MCF 10A (cell line): Measurements from ENCODE around the gene KAZN. TPM values are rescaled to one million over a fixed set of nuclear protein-coding genes. Genes with fewer than 3 reads are reported as not detected.

ENCODE experiments used
- BruUV-seq: library from RNA; stranded (reverse); fragments of 400-500 nt; replicated peaks from 2 replicates; lab custom pipeline; 2021; lab: Mats Ljungman, UMichigan
- CTCF ChIA-PET: fragments of 300-600 bp; sonication (Branson Sonifier 250); formaldehyde crosslinking; extraction: SDS; loops from one replicate; lab custom pipeline; 2021; ENCODE audit warnings: antibody characterized with exemption, inconsistent platforms; lab: Yijun Ruan, JAX
- POLR2A ChIA-PET: fragments of 300-600, 350-650 bp; sonication (Branson Sonifier 250); formaldehyde crosslinking; extraction: SDS; loops from one replicate; lab custom pipeline; 2020; ENCODE audit warnings: antibody characterized with exemption, inconsistent platforms; lab: Yijun Ruan, JAX
- DNase-seq: peaks from one replicate; pipeline ENCODE4 v3.0.0-alpha.2; 2018; ENCODE audit not compliant: unreplicated experiment
- H3K27ac Mint-ChIP-seq: one replicate; pipeline ENCODE4 v1.8.0; 2022; ENCODE audit warnings: mild to moderate bottlenecking, low read depth, mixed read lengths; ENCODE audit not compliant: unreplicated experiment
- H3K27me3 Mint-ChIP-seq: one replicate; pipeline ENCODE4 v1.8.0; 2022; ENCODE audit warnings: mixed read lengths; ENCODE audit not compliant: insufficient read depth, unreplicated experiment
- H3K36me3 Mint-ChIP-seq: one replicate; pipeline ENCODE4 v1.8.0; 2022; ENCODE audit warnings: mild to moderate bottlenecking, moderate library complexity, mixed read lengths; ENCODE audit not compliant: insufficient read depth, unreplicated experiment
- H3K4me1 Mint-ChIP-seq: one replicate; pipeline ENCODE4 v1.8.0; 2022; ENCODE audit warnings: mixed read lengths; ENCODE audit not compliant: insufficient read depth, unreplicated experiment
- H3K4me3 Mint-ChIP-seq: one replicate; pipeline ENCODE4 v1.8.0; 2022; ENCODE audit warnings: mild to moderate bottlenecking, moderate library complexity, mixed read lengths; ENCODE audit not compliant: unreplicated experiment
- H3K9me3 Mint-ChIP-seq: one replicate; pipeline ENCODE4 v1.8.0; 2022; ENCODE audit warnings: mixed read lengths; ENCODE audit not compliant: unreplicated experiment
- CTCF ChIP-seq: fragments of 200-600 bp; IDR thresholded peaks from one replicate; pipeline ENCODE4 v1.8.0; 2022; ENCODE audit warnings: antibody characterized with exemption, mild to moderate bottlenecking; ENCODE audit not compliant: unreplicated experiment
- intact Hi-C: fragments of 100-400 bp; cut with micrococcal nuclease; formaldehyde crosslinking; loops from 2 replicates; pipeline ENCODE4 v1.14.1; 2022
- total RNA-seq: library from RNA; stranded (reverse); gene quantifications from 2 replicates; pipeline ENCODE4 v1.2.3, GENCODE V29; 2022

The KAZN gene
- total RNA-seq, 1 experiment from 2014 or later = 3.3 TPM

GRCh38 chr1:14748977-14749376, 150.5 kb downstream of the KAZN start:
- Mint-ChIP-seq H3K27ac (no peak overlapping the region), H3K4me1 (no peaks in the 10 kb centered on the region), H3K4me3 (no peak overlapping the region), H3K27me3 (no peaks in the 10 kb centered on the region), H3K36me3 (no peaks in the 10 kb centered on the region), H3K9me3 (no peaks in the 10 kb centered on the region)
- TF ChIP-seq CTCF = no peak
- no peak for DNase-seq
- ChIA-PET POLR2A (interaction anchor here (0.6 kb wide), 1 partner anchor 16 kb away, joined by 3 read pairs; no protein-coding TSS in a partner anchor), CTCF (no interaction called here)
- intact Hi-C loops = no loop called here
- no TSS peak for BruUV-seq

- intact Hi-C loops = no loop called here
- Mint-ChIP-seq H3K36me3 (no peaks in the 10 kb centered on the region), H3K4me1 (no peaks in the 10 kb centered on the region), H3K27ac (no peak overlapping the region), H3K9me3 (no peaks in the 10 kb centered on the region), H3K27me3 (no peaks in the 10 kb centered on the region), H3K4me3 (no peak overlapping the region)
- DNase-seq = no peak
- ChIA-PET CTCF (no interaction called here), POLR2A (no interaction called here)
- no TSS peak for BruUV-seq
- no peak for TF ChIP-seq CTCF
These were observed 152.0 kb downstream of the KAZN start for GRCh38 chr1:14750490-14750889.

GRCh38 chr1:14755518-14756252, 157.2 kb downstream of the KAZN start:
- Mint-ChIP-seq H3K27me3 (no peaks in the 10 kb centered on the region), H3K9me3 (no peaks in the 10 kb centered on the region), H3K4me3 (no peak overlapping the region), H3K36me3 (no peaks in the 10 kb centered on the region), H3K27ac (no peak overlapping the region), H3K4me1 (peaks cover 12% of the 10 kb centered on the region)
- POLR2A ChIA-PET = interaction anchor here (0.6 kb wide), 1 partner anchor 268 kb away, joined by 4 read pairs; no protein-coding TSS in a partner anchor
- BruUV-seq = no TSS peak
- DNase-seq = no peak
- intact Hi-C loops = no loop called here
- TF ChIP-seq CTCF = no peak
- CTCF ChIA-PET = interaction anchor here (0.6 to 1.2 kb wide), 2 partner anchors 10 to 40 kb away, joined by 3 to 4 read pairs; no protein-coding TSS in a partner anchor

GRCh38 chr1:14756589-14757285, 158.3 kb downstream of the KAZN start:
- H3K4me1 Mint-ChIP-seq = peaks cover 12% of the 10 kb centered on the region
- TF ChIP-seq CTCF = no peak
- POLR2A ChIA-PET = interaction anchor here (1.0 kb wide), 1 partner anchor 10 kb away, joined by 3 read pairs; no protein-coding TSS in a partner anchor

More at GRCh38 chr1:14756589-14757285, 158.3 kb downstream of the KAZN start:
- Mint-ChIP-seq H3K27me3 (no peaks in the 10 kb centered on the region), H3K27ac (no peak overlapping the region), H3K36me3 (no peaks in the 10 kb centered on the region), H3K4me3 (no peak overlapping the region), H3K9me3 (no peaks in the 10 kb centered on the region)
- DNase-seq = no peak
- CTCF ChIA-PET = interaction anchor here (0.6 to 1.2 kb wide), 2 partner anchors 9 to 41 kb away, joined by 3 to 4 read pairs; no protein-coding TSS in a partner anchor
- intact Hi-C loops = no loop called here
- no TSS peak for BruUV-seq
